ENCODE measurements around the gene METTL23.

GRCh38 chr17:76695059-76695831, 31.4 kb upstream of the METTL23 start:
- TF ChIP-seq CTCF (IDR thresholded peaks at IDR 0.05; ENCODE audit: low read length) (no peak), EZH2 (optimal IDR thresholded peaks at IDR 0.05; ENCODE audit: low read depth, low read length) (no peak), EZH2phosphoT487 (IDR thresholded peaks at IDR 0.05; ENCODE audit: low read length) (no peak)

Data from MM.1S (cell line).